HUES6 (cell line): Measurements from ENCODE around the gene PEX11B.

ENCODE experiments used
- H3K27ac ChIP-seq: 2 replicates; pipeline ENCODE4 v1.7.0; 2013; ENCODE audit warnings: low read depth, mild to moderate bottlenecking, low read length, inconsistent platforms
- H3K27me3 ChIP-seq: 2 replicates; pipeline ENCODE4 v1.6.1; 2013; ENCODE audit warnings: low read length; ENCODE audit not compliant: control insufficient read depth, insufficient read depth
- H3K36me3 ChIP-seq: 2 replicates; pipeline ENCODE4 v1.6.1; 2013; ENCODE audit warnings: low read length; ENCODE audit not compliant: control insufficient read depth, insufficient read depth
- H3K4me1 ChIP-seq: 2 replicates; pipeline ENCODE4 v1.6.1; 2013; ENCODE audit warnings: low read length; ENCODE audit not compliant: control insufficient read depth, insufficient read depth
- H3K4me3 ChIP-seq: 2 replicates; pipeline ENCODE4 v1.5.1; 2013; ENCODE audit warnings: low read depth, low read length
- H3K9ac ChIP-seq: one replicate; pipeline ENCODE4 v1.6.1; 2013; ENCODE audit warnings: mild to moderate bottlenecking, low read length
- H3K9me3 ChIP-seq: 2 replicates; pipeline ENCODE4 v1.6.1; 2013; ENCODE audit warnings: low read depth, low read length; ENCODE audit not compliant: control insufficient read depth, insufficient read depth

The PEX11B gene

GRCh38 chr1:145887631-145888030 lies 30.9 kb downstream of the PEX11B start:
- Histone ChIP-seq H3K27me3 (peaks cover 27% of the 10 kb centered on the region), H3K4me3 (no peak overlapping the region), H3K9ac (no peak overlapping the region), H3K4me1 (peaks cover 15% of the 10 kb centered on the region), H3K27ac (no peak overlapping the region), H3K9me3 (no peaks in the 10 kb centered on the region), H3K36me3 (no peaks in the 10 kb centered on the region)

- H3K27ac ChIP-seq, result no peak overlapping the region
- no peak overlapping the region; the same call in 1 of the 2 replicates for H3K4me3 ChIP-seq
- peaks cover 10% of the 10 kb centered on the region for H3K4me1 ChIP-seq
Measured at GRCh38 chr1:145886816-145887215, 31.7 kb downstream of the PEX11B start.

GRCh38 chr1:145886390-145886789 lies 32.1 kb downstream of the PEX11B start:
- Histone ChIP-seq H3K27ac (no peak overlapping the region), H3K27me3 (peaks cover 29% of the 10 kb centered on the region), H3K4me1 (peaks cover 6% of the 10 kb centered on the region; the same call in 1 of the 2 replicates), H3K9me3 (no peaks in the 10 kb centered on the region), H3K36me3 (no peaks in the 10 kb centered on the region), H3K9ac (no peak overlapping the region), H3K4me3 (peak overlapping the region; percentile 78)

More at GRCh38 chr1:145886816-145887215, 31.7 kb downstream of the PEX11B start:
- H3K9me3 ChIP-seq, result no peaks in the 10 kb centered on the region
- no peaks in the 10 kb centered on the region for H3K36me3 ChIP-seq
- no peak overlapping the region for H3K9ac ChIP-seq
- peaks cover 29% of the 10 kb centered on the region for H3K27me3 ChIP-seq

GRCh38 chr1:145885738-145886287 lies 32.7 kb downstream of the PEX11B start, which contains the start of gene ANKRD35:
Gene ANKRD35 (minus strand): TSS chr1:145885866. CDS start chr1:145885758, 108 bp downstream.
- no peak within 1 kb of the TSS for H3K27ac ChIP-seq
- H3K9ac ChIP-seq, result no peak within 1 kb of the TSS
- no peaks in the 10 kb centered on the region for H3K9me3 ChIP-seq
- 0 out of 2 replicates have a peak, but pooled peaks cover 5% of the 10 kb centered on the region for H3K4me1 ChIP-seq
- peak within 1 kb of the TSS; percentile 78 for H3K4me3 ChIP-seq
- H3K27me3 ChIP-seq, result peaks cover 29% of the 10 kb centered on the region
- no peaks in the 10 kb centered on the region for H3K36me3 ChIP-seq

GRCh38 chr1:145884675-145885074 lies 33.8 kb downstream of the PEX11B start:
- Histone ChIP-seq H3K36me3 (no peaks in the 10 kb centered on the region), H3K27me3 (peaks cover 29% of the 10 kb centered on the region), H3K9ac (no peak overlapping the region), H3K4me3 (no peak overlapping the region), H3K27ac (no peak overlapping the region), H3K9me3 (no peaks in the 10 kb centered on the region), H3K4me1 (peaks cover 9% of the 10 kb centered on the region)

GRCh38 chr1:145879775-145880174 lies 38.7 kb downstream of the PEX11B start:
- no peak overlapping the region for H3K4me3 ChIP-seq
- no peaks in the 10 kb centered on the region for H3K36me3 ChIP-seq
- no peak overlapping the region for H3K27ac ChIP-seq
- peaks cover 10% of the 10 kb centered on the region for H3K4me1 ChIP-seq
- peaks cover 38% of the 10 kb centered on the region for H3K27me3 ChIP-seq
- H3K9me3 ChIP-seq, result no peaks in the 10 kb centered on the region
- H3K9ac ChIP-seq, result no peak overlapping the region

GRCh38 chr1:145878724-145879123 lies 39.8 kb downstream of the PEX11B start:
- H3K27ac ChIP-seq, result no peak overlapping the region
- H3K4me3 ChIP-seq, result no peak overlapping the region
- H3K9me3 ChIP-seq, result no peaks in the 10 kb centered on the region
- peaks cover 38% of the 10 kb centered on the region for H3K27me3 ChIP-seq
- H3K4me1 ChIP-seq, result peaks cover 10% of the 10 kb centered on the region
- H3K9ac ChIP-seq, result no peak overlapping the region
- no peaks in the 10 kb centered on the region for H3K36me3 ChIP-seq

- Histone ChIP-seq H3K27me3 (peaks cover 39% of the 10 kb centered on the region), H3K4me3 (no peak overlapping the region), H3K27ac (no peak overlapping the region), H3K9ac (no peak overlapping the region), H3K36me3 (no peaks in the 10 kb centered on the region), H3K9me3 (no peaks in the 10 kb centered on the region), H3K4me1 (peaks cover 12% of the 10 kb centered on the region)
Measured at GRCh38 chr1:145877923-145878486, 40.5 kb downstream of the PEX11B start.

GRCh38 chr1:145874646-145875045 lies 43.9 kb downstream of the PEX11B start:
- no peak overlapping the region for H3K27ac ChIP-seq
- H3K27me3 ChIP-seq, result peaks cover 52% of the 10 kb centered on the region
- peaks cover 16% of the 10 kb centered on the region for H3K4me1 ChIP-seq
- no peak overlapping the region for H3K4me3 ChIP-seq
- H3K36me3 ChIP-seq, result no peaks in the 10 kb centered on the region
- no peaks in the 10 kb centered on the region for H3K9me3 ChIP-seq
- no peak overlapping the region for H3K9ac ChIP-seq

GRCh38 chr1:145871994-145872924 lies 46.3 kb downstream of the PEX11B start:
- no peak overlapping the region for H3K9ac ChIP-seq
- peak overlapping the region; percentile 53 for H3K4me3 ChIP-seq
- H3K27ac ChIP-seq, result no peak overlapping the region
- no peaks in the 10 kb centered on the region for H3K36me3 ChIP-seq
- peaks cover 10% of the 10 kb centered on the region for H3K4me1 ChIP-seq
- H3K27me3 ChIP-seq, result peaks cover 49% of the 10 kb centered on the region
- no peaks in the 10 kb centered on the region for H3K9me3 ChIP-seq

GRCh38 chr1:145868232-145868631 lies 50.3 kb downstream of the PEX11B start:
- Histone ChIP-seq H3K9ac (no peak overlapping the region), H3K4me3 (no peak overlapping the region), H3K4me1 (peaks cover 10% of the 10 kb centered on the region)

More at GRCh38 chr1:145868232-145868631, 50.3 kb downstream of the PEX11B start:
- H3K9me3 ChIP-seq, result no peaks in the 10 kb centered on the region
- H3K27me3 ChIP-seq, result peaks cover 20% of the 10 kb centered on the region
- no peaks in the 10 kb centered on the region for H3K36me3 ChIP-seq
- no peak overlapping the region for H3K27ac ChIP-seq
